NCI-H1092 treated with DMSO at 0.1 percent for 48 hours (cell line): ENCODE results near the gene ADRA1B.
A peak's percentile ranks its signal among the peaks of the same experiment; 100 is the strongest.
"Not testable (repeated sequence)": the region's sequence is repeated elsewhere in the genome, so short reads cannot be mapped to it uniquely, and the experiment has no call there.

Experiments used
- DNase-seq: peaks from one replicate; lab custom pipeline; 2025; lab: John Stamatoyannopoulos, UW

Gene ADRA1B

GRCh38 chr5:159969966-159970365 lies 53.7 kb downstream of the ADRA1B start:
- DNase-seq, result no peak

- no peak for DNase-seq
Observed at GRCh38 chr5:159971038-159971437, 54.8 kb downstream of the ADRA1B start.

- DNase-seq, result no peak
Observed at GRCh38 chr5:159971514-159971913, 55.2 kb downstream of the ADRA1B start.

- peak; percentile 6 for DNase-seq
Observed at GRCh38 chr5:159971931-159972461, 55.7 kb downstream of the ADRA1B start.

- DNase-seq, result no peak
Observed at GRCh38 chr5:159972538-159973362, 56.5 kb downstream of the ADRA1B start.

DNA sequence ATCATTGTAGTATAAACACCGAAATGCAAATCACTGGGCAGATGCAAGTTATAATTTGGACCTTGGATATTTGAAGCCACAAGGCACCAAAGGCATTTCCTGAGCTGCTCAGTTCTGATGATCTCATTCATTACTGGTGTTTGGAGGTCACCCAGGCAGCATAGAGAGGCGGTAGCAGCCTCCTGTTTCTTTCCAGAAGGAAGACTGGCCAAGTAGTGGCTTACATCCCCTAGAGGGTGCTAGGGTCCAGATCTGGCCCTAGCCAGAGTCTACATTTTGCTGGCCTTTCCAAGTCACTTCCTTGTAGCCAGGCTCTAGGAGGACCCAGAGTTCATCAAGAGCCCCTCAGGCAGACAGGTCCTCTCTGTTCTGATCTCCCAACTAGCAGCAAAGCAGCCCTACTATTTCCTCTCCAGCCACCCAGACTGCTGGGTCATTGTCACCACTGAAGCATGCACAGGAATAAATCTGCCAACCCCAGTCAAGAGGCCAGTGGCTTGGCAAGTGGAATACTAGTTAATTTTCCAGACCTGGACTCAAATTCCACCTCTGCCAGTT lies 59.3 kb downstream of the ADRA1B start:
- DNase-seq, result no peak

DNA sequence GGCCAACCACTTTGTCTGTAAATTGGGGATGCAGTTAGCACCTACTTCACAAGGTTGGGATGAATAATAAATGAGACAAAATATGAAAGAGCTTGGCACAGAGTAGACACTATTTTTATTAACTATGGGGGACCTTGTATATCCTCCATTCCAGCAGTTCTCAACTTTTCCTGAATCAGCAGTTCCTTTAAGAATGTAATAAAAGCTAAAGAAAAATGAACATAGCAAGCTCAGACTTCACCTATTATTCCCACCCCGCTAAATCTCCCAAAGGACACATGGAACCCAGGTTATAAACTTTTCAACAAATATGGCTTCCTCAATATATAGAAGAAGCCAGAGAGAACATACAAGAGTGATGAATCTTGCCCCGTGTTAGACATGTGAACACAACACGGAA lies 60.6 kb downstream of the ADRA1B start:
- no peak for DNase-seq

GRCh38 chr5:159978358-159978757 lies 62.1 kb downstream of the ADRA1B start:
- DNase-seq, result no peak

DNA sequence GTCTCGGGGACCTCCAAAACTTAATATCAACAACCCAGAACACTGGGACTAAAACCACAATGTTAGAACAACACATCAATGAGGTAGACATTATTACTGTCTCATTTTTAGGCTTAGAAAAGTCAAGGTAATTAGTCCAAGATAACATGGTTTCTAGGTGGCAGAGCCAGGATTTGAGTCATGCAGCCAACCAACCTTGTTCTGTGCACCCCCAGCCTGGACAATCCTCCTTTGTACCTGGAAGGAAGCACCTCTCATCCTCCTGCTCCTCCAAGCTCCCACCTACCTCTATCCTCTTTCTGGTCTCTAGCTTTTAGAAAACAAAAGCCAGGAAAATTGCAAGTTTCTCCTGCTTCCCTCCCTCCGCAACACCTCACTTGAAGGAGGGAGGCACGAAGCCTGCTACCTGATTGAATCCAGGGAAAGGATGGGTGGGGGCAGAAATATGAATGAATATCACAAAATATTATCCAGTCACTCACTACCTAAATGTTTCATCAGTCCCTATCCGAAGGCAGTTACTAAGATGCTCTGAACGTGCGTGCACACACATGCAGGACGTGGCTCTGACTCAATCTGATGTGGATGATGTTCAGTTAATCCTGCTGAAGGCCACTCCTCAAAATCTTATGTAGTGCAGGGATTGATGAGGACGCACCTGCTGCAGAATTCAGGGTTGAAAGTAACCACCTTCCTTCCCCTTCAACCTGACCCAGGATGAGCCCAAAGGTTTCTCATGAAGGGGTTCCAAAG lies 66.3 kb downstream of the ADRA1B start:
- DNase-seq, result no peak

DNA sequence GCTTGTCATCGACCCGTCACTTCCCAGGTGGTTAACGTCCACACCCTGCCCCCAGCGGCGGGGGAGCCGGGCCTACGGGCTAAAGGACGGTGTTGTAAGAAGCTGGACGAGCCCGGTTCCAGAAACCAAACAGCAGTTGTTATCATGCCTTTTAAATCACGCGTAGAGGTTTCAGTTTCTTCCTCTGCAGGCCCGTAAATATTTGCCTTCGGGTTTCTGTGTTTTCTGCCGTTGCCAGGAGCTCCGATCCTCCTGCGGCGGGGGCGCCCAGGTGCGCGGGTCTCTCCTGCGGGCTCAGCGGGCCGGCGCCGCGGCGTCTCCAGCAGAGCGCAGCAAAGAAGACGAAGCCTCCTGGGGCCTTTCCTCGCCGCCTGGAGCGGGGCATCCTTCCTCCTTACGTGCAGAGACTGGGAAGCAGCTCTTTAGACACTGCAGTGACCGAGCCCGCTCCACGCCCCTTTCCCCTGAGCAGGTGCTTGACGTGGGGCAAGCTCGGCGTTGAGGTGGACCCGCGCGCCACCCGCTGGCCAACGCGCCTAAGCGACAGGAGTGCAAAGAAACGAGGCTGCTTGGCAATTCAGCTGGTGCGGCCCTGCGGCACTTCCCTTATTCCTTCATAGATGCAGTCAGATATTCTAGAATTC lies 70.9 kb downstream of the ADRA1B start:
- peak; percentile 60 for DNase-seq

- no peak for DNase-seq
Observed at GRCh38 chr5:159990506-159990905, 74.2 kb downstream of the ADRA1B start.

DNA sequence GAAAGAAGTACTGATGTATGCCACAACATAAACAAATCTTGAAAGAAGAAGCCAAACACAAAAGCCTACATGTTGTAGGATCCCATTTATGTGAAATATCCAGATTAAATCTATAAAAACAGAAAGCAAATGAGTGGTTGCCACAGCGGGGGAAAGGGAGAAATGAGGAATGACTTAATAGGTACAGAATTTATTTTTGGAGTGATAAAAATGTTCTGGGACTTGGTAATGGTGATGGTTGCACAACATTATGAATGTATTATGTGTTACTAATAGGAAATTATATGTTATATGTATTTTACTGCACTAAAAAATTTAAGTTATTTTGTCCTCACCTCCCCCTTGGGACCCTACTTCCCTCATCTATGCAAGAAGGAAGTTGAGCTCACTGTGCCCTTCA lies 76.3 kb downstream of the ADRA1B start:
- no peak for DNase-seq

DNA sequence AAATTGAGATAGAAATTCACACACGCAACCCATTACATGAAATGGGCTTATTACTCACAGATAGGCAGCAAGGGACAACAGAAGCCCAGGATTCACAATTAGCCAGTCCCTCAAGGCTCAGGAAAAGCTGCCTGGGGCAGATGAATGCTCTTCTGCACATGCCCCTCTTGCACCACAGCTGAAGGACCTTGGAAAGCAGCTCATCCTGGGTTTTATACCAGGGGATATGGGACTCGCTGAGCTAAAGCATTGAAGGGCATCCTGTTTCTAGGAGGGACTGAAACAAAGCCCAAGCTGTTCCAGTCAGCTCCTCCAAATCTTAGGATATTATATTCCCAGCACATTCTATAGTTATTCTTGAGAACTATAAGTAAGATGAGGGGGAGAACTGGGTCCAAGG lies 76.9 kb downstream of the ADRA1B start:
- no peak for DNase-seq

DNA sequence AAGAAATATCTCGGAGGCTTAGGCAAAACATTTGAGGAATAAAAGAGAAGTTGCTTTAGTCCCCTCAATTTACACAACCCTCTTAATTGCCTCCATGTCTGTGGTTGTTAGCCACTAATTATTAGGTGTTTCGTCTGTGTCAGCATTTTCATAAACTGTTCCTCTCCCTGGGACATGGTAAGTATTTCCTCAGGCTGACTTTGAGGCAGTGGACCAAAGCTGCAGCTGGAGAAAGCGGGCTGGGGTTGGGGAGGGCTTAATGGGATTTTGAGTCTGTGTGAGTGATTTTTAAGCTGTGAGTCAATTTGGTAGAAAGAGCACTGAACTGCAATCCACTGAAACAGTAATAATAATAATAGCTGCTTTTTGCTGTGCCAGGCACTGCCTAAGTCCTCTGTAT lies 79.6 kb downstream of the ADRA1B start:
- no peak for DNase-seq

DNA sequence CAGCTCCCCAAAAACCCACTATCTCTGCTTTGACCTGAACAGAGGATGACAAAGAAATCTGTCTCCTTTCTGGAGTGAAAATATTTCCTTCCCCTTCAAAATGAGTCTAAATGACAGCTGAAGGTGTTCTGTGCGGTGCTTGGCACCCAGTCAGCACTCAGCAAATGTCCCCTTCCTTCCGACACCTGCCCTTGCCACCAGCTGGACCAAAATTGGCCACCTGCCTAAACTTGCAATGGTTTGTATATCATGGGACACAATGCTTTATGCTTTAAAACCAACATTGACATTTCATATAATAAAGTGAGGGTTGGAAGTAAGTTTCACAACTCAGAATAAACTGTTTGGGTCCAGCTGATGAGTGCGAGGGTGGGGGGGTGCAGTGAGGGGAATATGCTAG lies 85.2 kb downstream of the ADRA1B start:
- peak; percentile 30 for DNase-seq

GRCh38 chr5:160007514-160007913 lies 91.2 kb downstream of the ADRA1B start:
- no peak for DNase-seq

DNA sequence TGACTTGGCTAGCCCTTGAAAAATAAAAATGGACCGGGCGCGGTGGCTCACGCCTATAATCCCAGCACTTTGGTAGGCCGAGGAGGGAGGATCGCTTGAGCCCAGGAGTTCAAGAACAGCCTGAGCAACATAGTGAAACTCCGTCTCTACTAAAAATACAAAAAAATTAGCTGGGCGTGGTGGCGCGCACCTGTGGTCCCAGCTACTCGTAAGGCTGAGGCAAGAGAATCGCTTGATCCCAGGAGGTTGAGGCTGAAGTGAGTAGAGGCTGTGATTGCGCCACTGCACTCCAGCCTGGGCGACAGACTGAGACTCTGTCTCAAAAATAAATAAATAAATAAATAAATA lies 92.2 kb downstream of the ADRA1B start:
- not testable (repeated sequence) for DNase-seq

DNA sequence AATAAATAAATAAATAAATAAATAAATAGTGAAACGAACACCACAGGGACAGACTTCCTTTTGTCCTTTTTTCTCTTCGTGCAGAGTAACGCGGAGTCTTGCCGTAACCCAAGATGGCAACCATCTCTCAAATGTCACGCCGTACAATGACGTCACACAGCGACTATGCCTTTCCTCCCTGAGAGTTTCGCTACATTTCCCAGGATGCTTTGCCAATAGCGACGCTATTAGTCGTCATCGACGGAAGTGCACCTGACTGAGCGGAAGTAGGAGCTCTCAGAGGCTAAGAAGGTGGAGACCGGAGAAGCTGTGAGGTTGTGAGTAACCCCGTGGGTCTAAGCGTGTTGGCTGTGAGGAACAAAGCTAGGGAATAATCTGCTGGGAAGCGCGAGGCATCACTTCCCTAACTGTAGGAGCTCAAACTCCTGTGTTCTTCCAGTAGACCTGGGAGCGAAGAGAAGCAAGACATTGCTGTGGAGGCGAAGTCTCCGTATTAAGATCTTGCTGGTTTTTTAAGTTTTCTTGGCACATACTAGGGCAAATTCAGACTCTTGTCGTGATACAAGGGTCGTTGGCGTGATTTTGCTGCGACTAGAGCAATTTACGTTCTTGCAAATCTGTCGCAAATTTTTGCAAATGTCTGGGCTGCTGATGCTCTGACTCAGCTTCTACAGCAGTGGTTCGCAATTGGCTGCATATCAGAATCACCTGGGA lies 92.8 kb downstream of the ADRA1B start, which contains the start of gene TTC1:
Gene TTC1, plus strand, starts transcription at position 263 of the 714 bp plus-strand sequence. CDS start 1,390 bp downstream, outside the sequence.
- DNase-seq, result peak; percentile 94

- no peak for DNase-seq
Observed at GRCh38 chr5:160009591-160009989, 93.3 kb downstream of the ADRA1B start.

GRCh38 chr5:160011471-160011870 lies 95.2 kb downstream of the ADRA1B start:
- DNase-seq, result no peak

GRCh38 chr5:160014197-160014596 lies 97.9 kb downstream of the ADRA1B start:
- DNase-seq, result not testable (repeated sequence)
